HEK293T (cell line): Measurements from ENCODE around the gene CCSAP.

ENCODE experiments used
- CTCF ChIA-PET: fragments of 350-600 bp; formaldehyde crosslinking; extraction: SDS; loops from one replicate; lab custom pipeline; 2021; ENCODE audit warnings: antibody characterized with exemption, inconsistent platforms; lab: Yijun Ruan, JAX
- POLR2A ChIA-PET: fragments of 350-600 bp; formaldehyde crosslinking; extraction: SDS; loops from one replicate; lab custom pipeline; 2020; ENCODE audit warnings: antibody characterized with exemption, inconsistent platforms; lab: Yijun Ruan, JAX
- DNase-seq: peaks from one replicate; pipeline ENCODE4 v3.0.0; 2012; ENCODE audit warnings: mixed read lengths; ENCODE audit errors: extremely low spot score
- ARNT ChIP-seq: fragments of 450-650 bp; IDR thresholded peaks from 2 replicates; pipeline ENCODE4 v1.6.1; 2017; ENCODE audit warnings: mild to moderate bottlenecking
- BHLHE40 ChIP-seq: fragments of 450-650 bp; IDR thresholded peaks from 2 replicates; pipeline ENCODE4 v1.6.1; 2016; ENCODE audit warnings: mild to moderate bottlenecking, moderate library complexity, borderline replicate concordance
- CTBP1 ChIP-seq: fragments of 450-650 bp; IDR thresholded peaks from 2 replicates; pipeline ENCODE4 v1.6.1; 2016; ENCODE audit warnings: borderline replicate concordance
- ELF4 ChIP-seq: fragments of 450-650 bp; IDR thresholded peaks from 2 replicates; pipeline ENCODE4 v1.6.1; 2017; ENCODE audit warnings: antibody characterized with exemption
- FOXA1 ChIP-seq: fragments of 450-650 bp; IDR thresholded peaks from 2 replicates; pipeline ENCODE4 v1.6.1; 2016; ENCODE audit warnings: mild to moderate bottlenecking
- FOXK2 ChIP-seq: fragments of 450-650 bp; IDR thresholded peaks from 2 replicates; pipeline ENCODE4 v1.6.1; 2016; ENCODE audit warnings: mild to moderate bottlenecking
- FOXM1 ChIP-seq: fragments of 450-650 bp; IDR thresholded peaks from 2 replicates; pipeline ENCODE4 v1.6.1; 2017; ENCODE audit warnings: mild to moderate bottlenecking, borderline replicate concordance
- HDGF ChIP-seq: fragments of 450-650 bp; IDR thresholded peaks from 2 replicates; pipeline ENCODE4 v1.6.1; 2017; ENCODE audit warnings: antibody characterized with exemption, borderline replicate concordance
- L3MBTL2 ChIP-seq: fragments of 450-650 bp; conservative IDR thresholded peaks from 2 replicates; pipeline ENCODE4 v1.6.1; 2016; ENCODE audit warnings: mild to moderate bottlenecking
- LEF1 ChIP-seq: fragments of 450-650 bp; IDR thresholded peaks from 2 replicates; pipeline ENCODE4 v1.6.1; 2017; ENCODE audit warnings: mild to moderate bottlenecking, borderline replicate concordance
- NFRKB ChIP-seq: fragments of 450-650 bp; IDR thresholded peaks from 2 replicates; pipeline ENCODE4 v1.6.1; 2016; ENCODE audit warnings: mild to moderate bottlenecking, moderate library complexity
- PKNOX1 ChIP-seq: fragments of 450-650 bp; IDR thresholded peaks from 2 replicates; pipeline ENCODE4 v1.6.1; 2016
- SP1 ChIP-seq: fragments of 450-650 bp; IDR thresholded peaks from 2 replicates; pipeline ENCODE4 v1.6.1; 2017
- SUZ12 ChIP-seq: fragments of 450-650 bp; IDR thresholded peaks from 2 replicates; pipeline ENCODE4 v1.6.1; 2016; ENCODE audit warnings: mild to moderate bottlenecking
- TARDBP ChIP-seq: fragments of 450-650 bp; IDR thresholded peaks from 2 replicates; pipeline ENCODE4 v1.6.1; 2016
- ZNF384 ChIP-seq: fragments of 450-650 bp; IDR thresholded peaks from 2 replicates; pipeline ENCODE4 v1.6.1; 2016

CCSAP gene

GRCh38 chr1:229319487-229319886 is 23.4 kb downstream of the CCSAP start:
- DNase-seq = no peak
- ChIA-PET CTCF (interaction anchor here (0.6 kb wide), 1 partner anchor 10 kb away, joined by 3 read pairs; no protein-coding TSS in a partner anchor), POLR2A (interaction anchor here (1.2 kb wide), 1 partner anchor 22 kb away, joined by 3 read pairs; no protein-coding TSS in a partner anchor)
- no peak for TF ChIP-seq HDGF
- TF ChIP-seq ARNT = no peak
- no peak for TF ChIP-seq ELF4
- TF ChIP-seq ZNF384 = no peak
- no peak for TF ChIP-seq PKNOX1
- no peak for TF ChIP-seq SP1
- no peak for TF ChIP-seq FOXA1
- TF ChIP-seq L3MBTL2 = no peak
- no peak for TF ChIP-seq NFRKB
- no peak for TF ChIP-seq LEF1

GRCh38 chr1:229318056-229318455 is 24.8 kb downstream of the CCSAP start:
- no peak for TF ChIP-seq L3MBTL2
- no peak for DNase-seq
- ChIA-PET CTCF (no interaction called here), POLR2A (no interaction called here)

DNA sequence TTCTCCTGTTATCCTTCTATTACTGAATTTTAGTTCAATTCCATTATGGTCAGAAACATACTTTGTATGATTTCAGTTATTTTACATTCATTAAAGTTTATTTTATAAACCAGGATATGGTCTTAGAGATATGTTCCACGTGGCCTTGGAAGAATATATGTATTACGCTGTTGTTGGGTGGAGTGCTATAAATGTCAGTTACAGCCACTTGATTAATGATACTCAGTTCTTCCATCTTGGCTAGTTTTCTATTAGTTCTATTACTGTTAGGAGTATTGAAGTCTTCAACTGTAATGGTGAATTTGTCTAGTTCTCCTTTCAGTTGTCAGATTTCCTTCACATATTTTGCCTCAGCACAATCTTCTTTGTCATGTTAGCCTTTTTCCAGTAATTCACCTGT is 26.7 kb downstream of the CCSAP start:
- TF ChIP-seq PKNOX1 (peak; percentile 83), SP1 (no peak)
- no peak for DNase-seq
- POLR2A ChIA-PET = no interaction called here
- CTCF ChIA-PET = no interaction called here

GRCh38 chr1:229310833-229311232 is 32.0 kb downstream of the CCSAP start:
- TF ChIP-seq SUZ12 = no peak
- TF ChIP-seq SP1 = no peak
- TF ChIP-seq HDGF = no peak
- no peak for TF ChIP-seq ELF4
- no peak for TF ChIP-seq NFRKB
- no peak for TF ChIP-seq PKNOX1
- no peak for TF ChIP-seq L3MBTL2
- no peak for TF ChIP-seq BHLHE40
- TF ChIP-seq CTBP1 = no peak
- no peak for TF ChIP-seq FOXK2
- no peak for TF ChIP-seq FOXM1
- no peak for TF ChIP-seq LEF1
- TF ChIP-seq ZNF384 = no peak
- no peak for TF ChIP-seq FOXA1
- TF ChIP-seq ARNT = no peak
- no peak for TF ChIP-seq TARDBP
- ChIA-PET CTCF (interaction anchor here (1.3 kb wide), 1 partner anchor 53 kb away, joined by 4 read pairs; no protein-coding TSS in a partner anchor), POLR2A (no interaction called here)
- DNase-seq = no peak

GRCh38 chr1:229309684-229310083 is 33.2 kb downstream of the CCSAP start:
- CTCF ChIA-PET = interaction anchor here (0.6 kb wide), 1 partner anchor 55 kb away, joined by 3 read pairs; no protein-coding TSS in a partner anchor
- POLR2A ChIA-PET = no interaction called here
- DNase-seq = no peak
- no peak for TF ChIP-seq NFRKB
- no peak for TF ChIP-seq ZNF384
- TF ChIP-seq ARNT = no peak
- no peak for TF ChIP-seq HDGF
- TF ChIP-seq LEF1 = no peak
- no peak for TF ChIP-seq FOXA1

- DNase-seq = no peak
- no peak for TF ChIP-seq BHLHE40
- TF ChIP-seq FOXK2 = no peak
- ChIA-PET POLR2A (interaction anchor here (0.6 kb wide), 1 partner anchor 199 kb away, joined by 3 read pairs; the partner anchor contains the start of gene NUP133), CTCF (interaction anchor here (1.0 kb wide), 1 partner anchor 10 kb away, joined by 3 read pairs; no protein-coding TSS in a partner anchor)
Observed at GRCh38 chr1:229309074-229309473, 33.8 kb downstream of the CCSAP start.

DNA sequence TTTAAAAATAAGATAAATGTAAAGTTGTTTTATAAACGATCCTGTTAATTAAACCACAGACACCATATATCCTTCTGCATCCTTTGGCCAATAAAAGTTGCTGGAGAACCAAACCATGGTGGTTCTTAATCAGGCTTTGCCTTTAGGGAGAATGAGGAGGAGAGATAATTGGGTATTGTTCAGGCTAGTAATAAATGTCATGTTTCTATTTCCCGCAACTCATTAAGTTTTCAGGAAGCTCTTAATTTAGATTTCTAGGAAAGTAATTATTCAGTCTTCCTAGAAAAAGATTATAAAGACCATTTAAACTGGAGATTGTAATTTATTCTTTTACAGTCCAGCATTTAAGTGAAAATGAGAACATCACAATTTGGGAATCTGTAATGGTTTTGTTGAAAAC is 37.5 kb downstream of the CCSAP start:
- no peak for DNase-seq
- TF ChIP-seq ARNT (no peak), HDGF (no peak), TARDBP (no peak), CTBP1 (no peak), SP1 (no peak), SUZ12 (no peak), FOXK2 (no peak), L3MBTL2 (no peak)
- CTCF ChIA-PET = no interaction called here
- POLR2A ChIA-PET = no interaction called here

- ChIA-PET POLR2A (no interaction called here), CTCF (no interaction called here)
- no peak for DNase-seq
- TF ChIP-seq HDGF = no peak
- TF ChIP-seq SP1 = no peak
- no peak for TF ChIP-seq ELF4
- no peak for TF ChIP-seq FOXA1
- TF ChIP-seq CTBP1 = no peak
- no peak for TF ChIP-seq BHLHE40
- no peak for TF ChIP-seq NFRKB
- no peak for TF ChIP-seq PKNOX1
- no peak for TF ChIP-seq TARDBP
- TF ChIP-seq ARNT = no peak
- no peak for TF ChIP-seq LEF1
Observed at GRCh38 chr1:229303855-229304254, 39.0 kb downstream of the CCSAP start.
